HG03442 (cell line): ENCODE measurements around the gene BRD4.

ENCODE experiments used
- ATAC-seq: cut with Tn5 transposase; IDR thresholded peaks from one replicate; pipeline ENCODE4 v1.9.1; 2021; ENCODE audit warnings: mild to moderate bottlenecking, moderate library complexity; ENCODE audit not compliant: unreplicated experiment

Gene BRD4

DNA sequence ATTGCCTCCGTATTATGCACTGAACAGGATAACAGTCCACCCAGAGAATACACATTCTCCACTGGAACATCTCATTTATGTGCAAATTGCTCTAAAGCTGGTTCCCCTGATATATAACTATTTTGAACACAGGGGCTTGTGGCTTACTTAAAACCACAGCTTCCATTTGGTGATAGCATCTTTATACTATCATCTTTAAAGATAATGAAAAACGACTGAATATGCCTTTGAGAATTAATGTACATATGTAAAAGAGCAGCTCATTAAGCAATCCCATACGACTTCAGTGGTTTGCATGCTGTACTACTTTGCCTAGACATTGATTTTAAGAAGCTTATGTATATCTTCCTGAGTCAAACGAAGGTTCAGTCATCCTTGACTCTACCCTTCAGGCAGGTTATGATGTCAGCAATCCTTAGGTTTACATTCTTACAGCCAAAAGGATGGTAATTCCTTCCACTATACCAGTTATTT is 40.8 kb downstream of the BRD4 start:
- no peak for ATAC-seq

DNA sequence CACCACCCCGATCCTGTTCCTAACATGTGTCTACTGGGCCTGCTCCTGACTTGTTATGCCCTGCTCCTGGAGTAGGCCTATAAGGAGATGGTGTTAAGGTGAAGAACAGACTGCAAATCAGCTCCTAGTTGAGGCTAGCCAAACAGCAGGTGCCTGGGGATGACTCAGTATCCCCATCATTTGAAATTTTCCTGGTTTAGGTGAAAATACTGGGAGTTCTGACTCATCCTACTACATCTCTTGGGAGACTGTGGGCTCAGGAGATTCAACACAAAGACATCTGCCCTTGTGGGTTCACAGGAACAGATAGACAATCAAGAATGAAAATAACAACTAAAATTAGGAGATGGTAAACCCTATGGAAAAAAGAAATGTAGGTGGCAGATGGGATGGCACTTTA is 41.2 kb downstream of the BRD4 start:
- no peak for ATAC-seq

- ATAC-seq, result no peak
Measured at GRCh38 chr19:15290166-15290565, 42.2 kb downstream of the BRD4 start.

GRCh38 chr19:15289673-15290072 is 42.7 kb downstream of the BRD4 start:
- no peak for ATAC-seq

DNA sequence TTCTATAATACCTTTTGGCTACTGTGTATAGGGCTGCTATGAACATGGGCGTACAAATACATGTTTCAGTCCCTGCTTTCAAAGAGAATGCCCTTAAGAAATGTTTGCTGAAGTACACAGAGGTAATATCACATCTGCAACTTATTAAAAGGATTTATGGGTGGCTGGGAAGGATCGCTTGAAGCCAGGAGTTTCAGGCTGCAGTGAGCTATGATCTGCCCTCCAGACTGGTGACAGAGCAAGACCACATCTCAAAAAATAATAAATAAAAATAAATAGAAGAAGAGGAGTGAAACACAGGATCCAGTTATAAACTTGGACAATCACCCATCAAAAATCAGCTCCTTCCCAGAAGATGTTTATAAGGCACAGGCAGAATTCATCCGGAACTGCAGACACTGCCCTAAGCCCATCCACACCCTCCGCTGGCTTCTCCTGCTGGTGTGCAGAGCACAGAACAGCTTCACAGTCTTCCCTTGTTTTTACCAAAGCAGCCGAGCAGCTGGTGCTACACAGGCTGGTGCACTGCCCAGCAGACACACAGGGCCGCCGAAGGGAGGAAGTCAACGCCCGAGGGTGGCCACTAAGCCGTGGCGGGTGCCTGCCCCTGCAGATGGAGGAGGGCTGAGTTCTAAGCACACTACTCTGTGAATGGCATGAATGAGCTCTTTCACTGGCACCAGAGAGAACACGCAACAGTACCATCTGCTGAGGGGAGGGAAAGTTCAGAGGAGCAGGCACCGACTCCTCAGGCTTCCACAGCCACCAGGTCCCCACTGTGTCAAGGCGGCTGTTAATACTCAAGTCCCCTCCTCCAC is 44.0 kb downstream of the BRD4 start:
- no peak for ATAC-seq

GRCh38 chr19:15287496-15287895 is 44.8 kb downstream of the BRD4 start:
- no peak for ATAC-seq

- ATAC-seq, result no peak
Measured at GRCh38 chr19:15286688-15287365, 45.5 kb downstream of the BRD4 start.

DNA sequence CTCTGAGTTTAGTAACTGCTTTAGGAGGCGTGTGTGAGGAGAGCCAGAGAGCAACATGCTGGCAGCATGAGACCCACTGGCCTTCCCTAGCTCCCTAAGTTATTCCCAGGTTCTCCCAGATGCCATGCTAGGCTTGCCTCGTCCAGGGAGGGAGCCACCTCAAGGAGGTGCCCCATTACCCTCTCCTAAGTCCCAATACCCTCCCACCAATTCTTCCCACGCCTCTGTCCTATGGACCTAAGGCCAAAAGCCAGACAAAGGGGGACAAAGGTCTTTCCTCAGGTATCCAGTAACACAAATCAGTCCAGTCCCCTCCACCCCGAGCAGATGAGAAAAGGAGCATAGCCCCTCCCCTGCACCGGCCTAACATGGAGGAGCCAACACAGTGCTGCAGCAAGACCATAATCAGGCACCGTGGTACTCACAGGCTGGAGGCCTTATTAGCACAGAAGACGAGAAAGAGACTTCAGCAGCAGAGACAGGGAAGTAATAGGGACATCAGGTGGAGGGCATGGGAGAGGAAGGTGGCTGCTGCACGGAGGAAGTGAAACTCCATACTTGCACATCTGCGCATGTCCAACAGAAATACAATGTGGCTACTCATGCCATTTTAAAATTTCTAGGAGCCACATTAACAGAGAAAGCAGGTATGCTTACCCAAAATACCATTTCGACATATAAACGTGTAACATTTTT is 46.3 kb downstream of the BRD4 start:
- ATAC-seq, result peak; percentile 53

GRCh38 chr19:15284896-15285295 is 47.4 kb downstream of the BRD4 start:
- no peak for ATAC-seq

- ATAC-seq, result no peak
Measured at GRCh38 chr19:15284091-15284490, 48.2 kb downstream of the BRD4 start.

GRCh38 chr19:15283141-15283883 is 49.0 kb downstream of the BRD4 start:
- ATAC-seq, result no peak

- no peak for ATAC-seq
Measured at GRCh38 chr19:15282311-15282705, 50.0 kb downstream of the BRD4 start.

GRCh38 chr19:15280915-15281683 is 51.2 kb downstream of the BRD4 start:
- ATAC-seq, result no peak

DNA sequence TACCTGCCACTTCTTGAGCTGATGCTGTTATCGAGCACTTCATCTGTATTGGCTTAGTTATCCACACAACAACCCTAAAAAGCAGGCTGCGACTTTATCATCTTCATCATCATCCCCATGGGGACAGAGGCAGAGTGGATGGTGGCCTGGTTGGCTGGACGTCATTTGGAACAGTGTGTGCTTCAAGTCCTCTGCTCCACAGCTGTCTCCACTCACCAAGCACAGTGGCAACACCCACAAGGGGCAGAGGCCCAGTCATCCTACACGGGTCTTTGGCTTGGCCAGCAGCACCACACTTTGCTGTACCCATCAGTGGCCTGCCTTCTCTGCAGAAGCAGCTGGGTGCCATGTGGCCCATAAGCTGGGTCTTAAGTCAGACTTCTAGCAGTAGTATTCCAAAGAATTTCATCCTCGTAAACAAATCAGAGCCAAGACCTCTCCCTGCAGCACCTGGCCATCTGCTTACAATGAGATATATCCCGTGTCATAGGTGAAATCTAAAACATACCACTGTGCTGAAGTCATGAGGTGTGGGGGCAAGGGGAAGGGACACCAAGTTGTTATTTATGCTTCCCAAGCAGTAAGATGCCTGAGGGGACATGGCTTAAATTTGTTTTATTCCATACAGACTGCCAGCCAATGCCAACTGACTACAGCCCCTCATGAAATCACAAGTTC is 52.2 kb downstream of the BRD4 start:
- no peak for ATAC-seq

DNA sequence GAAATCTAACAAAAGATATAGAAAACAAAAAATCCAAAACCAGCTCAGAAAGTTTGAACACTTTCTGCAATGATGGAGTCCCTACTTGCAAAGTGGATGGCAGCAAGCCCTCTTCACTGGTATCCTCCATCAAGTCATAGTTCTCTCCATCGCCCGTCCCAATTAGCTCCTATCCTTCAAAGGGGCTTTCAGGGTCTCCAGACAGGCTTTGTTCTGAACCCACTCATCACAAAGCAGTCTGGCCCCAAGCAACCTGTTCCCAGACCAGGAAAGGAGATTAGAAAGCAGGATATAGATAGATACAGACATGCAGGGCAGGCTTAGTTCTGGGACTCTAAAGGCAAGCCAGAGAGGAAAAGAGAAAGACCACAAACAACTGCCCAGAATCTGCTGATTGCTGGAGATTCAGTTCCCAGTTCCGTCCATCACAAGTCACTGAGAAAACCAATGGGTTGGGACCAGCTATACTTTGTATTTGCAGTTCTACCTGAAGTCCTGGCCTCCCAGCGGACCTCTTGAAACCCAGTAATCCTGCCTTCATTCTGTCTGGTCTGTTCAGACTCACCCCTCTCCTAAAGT is 52.9 kb downstream of the BRD4 start:
- no peak for ATAC-seq

DNA sequence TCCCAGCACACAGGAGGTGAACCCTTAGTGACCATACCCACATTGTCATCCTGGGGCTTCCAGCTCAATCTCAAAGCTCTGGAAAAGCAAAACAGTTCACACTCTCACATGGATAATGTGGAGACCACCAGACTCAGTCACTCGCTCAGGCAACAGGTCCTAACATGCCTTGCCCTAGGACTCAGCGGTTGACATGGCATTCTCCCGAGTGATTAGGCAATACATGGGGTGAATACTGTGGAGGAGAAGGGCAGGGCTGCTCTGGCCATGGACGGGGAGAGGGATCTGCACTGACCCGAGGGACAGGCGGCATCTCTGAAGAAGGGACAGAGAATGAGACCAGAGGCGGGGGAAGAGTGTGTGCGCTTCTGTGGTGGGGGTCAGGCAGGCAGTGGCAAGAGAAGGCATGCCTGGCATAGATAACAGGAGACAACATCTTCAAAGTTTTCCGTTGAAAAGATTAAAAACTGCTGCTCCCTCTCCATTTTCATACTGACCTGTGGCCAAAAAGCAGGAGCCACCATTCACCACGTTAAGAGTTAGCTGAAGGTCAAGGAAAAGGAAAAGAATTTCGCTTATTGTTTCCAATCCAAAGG is 55.6 kb downstream of the BRD4 start:
- ATAC-seq, result no peak

DNA sequence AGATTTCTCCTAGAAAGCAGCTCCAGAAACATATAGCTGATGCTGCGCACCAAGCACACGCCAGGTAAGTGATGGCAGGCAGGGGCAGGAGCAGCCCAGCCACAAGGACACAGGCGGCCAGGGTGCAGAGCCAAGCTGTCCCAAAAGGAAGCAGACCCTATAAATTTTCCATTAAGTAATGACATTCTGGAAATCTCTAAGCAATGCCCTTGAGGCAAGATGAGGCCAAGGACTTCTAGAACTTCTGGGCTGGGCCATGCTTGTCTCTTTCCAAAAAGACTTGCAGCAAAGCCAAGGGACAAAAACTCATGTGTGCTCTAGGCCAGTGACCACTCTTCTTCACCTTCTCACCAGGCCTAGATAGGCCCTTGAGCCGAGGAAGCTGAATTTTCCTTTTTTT is 57.9 kb downstream of the BRD4 start:
- ATAC-seq, result no peak

- no peak for ATAC-seq
Measured at GRCh38 chr19:15269806-15270205, 62.5 kb downstream of the BRD4 start.

DNA sequence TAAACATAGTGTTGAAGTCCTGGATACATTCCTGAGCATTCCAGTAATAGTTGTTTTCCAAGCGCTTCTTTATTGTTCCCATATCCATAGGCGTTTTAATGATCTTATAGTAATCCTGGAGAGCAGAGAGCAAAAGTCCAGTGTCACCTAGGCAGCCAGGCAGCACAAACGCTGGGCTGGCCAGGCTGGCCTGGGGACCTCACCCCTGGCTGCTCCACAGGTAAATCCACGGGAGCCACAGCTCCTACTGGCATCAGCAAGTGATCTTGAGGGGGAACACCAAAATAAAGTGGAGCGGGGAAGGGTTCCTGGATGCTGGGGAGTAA is 63.4 kb downstream of the BRD4 start:
- no peak for ATAC-seq
